Activated naive CD4-positive, alpha-beta T cell treated with anti-CD3 and anti-CD28 coated beads, Interleukin-2, amount 50 U/mL, for 24 hours (primary cell): ENCODE results near the gene ITGB3.
"Not testable (repeated sequence)": the region's sequence is repeated elsewhere in the genome, so short reads cannot be mapped to it uniquely, and the experiment has no call there.

Experiments used
- H3K27ac Mint-ChIP-seq: one replicate; pipeline ENCODE4 v1.8.0; 2021; ENCODE audit warnings: mild to moderate bottlenecking, mixed read lengths
- H3K27me3 Mint-ChIP-seq: one replicate; pipeline ENCODE4 v1.8.0; 2021; ENCODE audit warnings: mixed read lengths
- H3K36me3 Mint-ChIP-seq: one replicate; pipeline ENCODE4 v1.8.0; 2021; ENCODE audit warnings: mixed read lengths
- H3K4me1 Mint-ChIP-seq: one replicate; pipeline ENCODE4 v1.8.0; 2021; ENCODE audit warnings: mixed read lengths
- H3K4me3 Mint-ChIP-seq: one replicate; pipeline ENCODE4 v1.8.0; 2021; ENCODE audit warnings: mild to moderate bottlenecking, mixed read lengths
- H3K9me3 Mint-ChIP-seq: one replicate; pipeline ENCODE4 v1.8.0; 2021; ENCODE audit warnings: mixed read lengths

Gene ITGB3

DNA sequence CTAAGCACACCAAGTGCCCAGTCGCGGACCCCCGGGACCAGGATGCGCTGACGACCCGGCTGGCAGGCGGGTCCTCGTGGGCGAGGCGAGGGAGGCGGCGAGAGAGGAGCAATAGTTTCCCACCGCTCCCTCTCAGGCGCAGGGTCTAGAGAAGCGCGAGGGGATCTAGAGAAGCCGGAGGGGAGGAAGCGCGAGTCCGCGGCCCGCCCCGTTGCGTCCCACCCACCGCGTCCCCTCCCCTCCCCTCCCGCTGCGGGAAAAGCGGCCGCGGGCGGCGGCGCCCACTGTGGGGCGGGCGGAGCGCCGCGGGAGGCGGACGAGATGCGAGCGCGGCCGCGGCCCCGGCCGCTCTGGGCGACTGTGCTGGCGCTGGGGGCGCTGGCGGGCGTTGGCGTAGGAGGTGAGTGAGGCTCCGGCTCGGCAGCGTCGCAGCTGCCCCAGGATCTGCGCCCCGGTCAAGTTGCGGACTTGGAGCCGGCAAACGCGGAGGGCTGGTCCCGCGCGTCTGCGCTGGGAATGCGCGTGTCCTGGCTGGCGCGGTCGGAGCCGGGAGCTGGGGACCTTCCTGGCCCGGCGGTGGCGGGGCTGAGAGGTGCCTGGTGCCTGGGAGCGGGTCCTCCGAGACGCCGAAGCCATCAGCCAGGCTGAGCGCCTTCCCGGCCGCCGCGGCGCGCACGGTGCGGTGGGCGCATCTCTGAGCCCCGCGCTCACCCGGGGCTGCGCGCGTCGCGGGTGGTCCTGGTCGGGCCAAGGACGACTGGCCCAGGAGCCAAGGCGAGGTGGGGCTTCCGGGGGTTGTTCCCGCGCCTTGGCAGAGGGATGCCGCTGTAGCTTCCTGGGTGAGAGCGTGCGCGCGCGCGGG, at the start of gene ITGB3:
Gene ITGB3, plus strand, starts transcription at position 287 of the 862 bp plus-strand sequence. Its CDS starts 35 bp downstream, at position 322.
- H3K4me3 Mint-ChIP-seq: peak within 1 kb of the TSS; percentile 91
- peaks cover 39% of the 10 kb centered on the region for H3K27me3 Mint-ChIP-seq
- no peaks in the 10 kb centered on the region for H3K9me3 Mint-ChIP-seq
- H3K36me3 Mint-ChIP-seq: no peaks in the 10 kb centered on the region
- H3K4me1 Mint-ChIP-seq: peaks cover 9% of the 10 kb centered on the region
- no peak within 1 kb of the TSS for H3K27ac Mint-ChIP-seq

GRCh38 chr17:47203984-47204721, 49.5 kb upstream of the ITGB3 start:
- no peaks in the 10 kb centered on the region for H3K36me3 Mint-ChIP-seq
- peaks cover 64% of the 10 kb centered on the region for H3K4me1 Mint-ChIP-seq
- H3K9me3 Mint-ChIP-seq: no peaks in the 10 kb centered on the region
- H3K27me3 Mint-ChIP-seq: no peaks in the 10 kb centered on the region
- peak overlapping the region; percentile 70 for H3K4me3 Mint-ChIP-seq
- H3K27ac Mint-ChIP-seq: peak overlapping the region; percentile 90

GRCh38 chr17:47204722-47205418, 48.8 kb upstream of the ITGB3 start:
- Mint-ChIP-seq H3K4me3 (peak overlapping the region; percentile 70), H3K4me1 (peaks cover 62% of the 10 kb centered on the region), H3K27me3 (no peaks in the 10 kb centered on the region), H3K36me3 (no peaks in the 10 kb centered on the region), H3K9me3 (no peaks in the 10 kb centered on the region), H3K27ac (peak overlapping the region; percentile 90)

DNA sequence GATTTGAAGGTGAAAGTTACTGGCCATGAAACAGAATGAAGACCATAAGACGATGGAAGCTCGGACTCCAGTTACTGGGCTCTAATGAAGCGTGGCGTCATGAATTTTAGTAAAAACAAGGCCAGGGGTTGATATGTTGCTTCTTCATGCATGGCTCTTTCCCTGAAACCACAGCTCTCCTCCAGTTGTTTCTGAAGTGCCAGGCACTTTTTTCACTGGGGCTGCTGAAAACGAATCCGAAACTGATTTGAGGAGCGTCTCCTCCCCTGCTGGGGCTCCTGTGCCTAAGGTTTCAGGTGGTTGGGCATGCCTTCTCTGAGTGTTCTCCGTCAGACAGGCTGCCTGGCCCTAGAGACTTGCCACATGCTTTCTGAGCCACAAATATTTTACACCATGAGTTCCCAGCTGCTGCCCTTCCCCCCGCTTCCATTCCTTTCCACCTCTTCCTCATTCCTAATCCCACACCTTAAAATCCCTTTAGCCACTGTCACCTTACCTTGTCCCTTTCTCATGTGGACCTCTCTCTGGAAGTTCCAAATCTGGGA, 48.1 kb upstream of the ITGB3 start:
- peak overlapping the region; percentile 90 for H3K27ac Mint-ChIP-seq
- peak overlapping the region; percentile 70 for H3K4me3 Mint-ChIP-seq
- no peaks in the 10 kb centered on the region for H3K27me3 Mint-ChIP-seq
- H3K36me3 Mint-ChIP-seq: no peaks in the 10 kb centered on the region
- H3K4me1 Mint-ChIP-seq: peaks cover 56% of the 10 kb centered on the region
- no peaks in the 10 kb centered on the region for H3K9me3 Mint-ChIP-seq

DNA sequence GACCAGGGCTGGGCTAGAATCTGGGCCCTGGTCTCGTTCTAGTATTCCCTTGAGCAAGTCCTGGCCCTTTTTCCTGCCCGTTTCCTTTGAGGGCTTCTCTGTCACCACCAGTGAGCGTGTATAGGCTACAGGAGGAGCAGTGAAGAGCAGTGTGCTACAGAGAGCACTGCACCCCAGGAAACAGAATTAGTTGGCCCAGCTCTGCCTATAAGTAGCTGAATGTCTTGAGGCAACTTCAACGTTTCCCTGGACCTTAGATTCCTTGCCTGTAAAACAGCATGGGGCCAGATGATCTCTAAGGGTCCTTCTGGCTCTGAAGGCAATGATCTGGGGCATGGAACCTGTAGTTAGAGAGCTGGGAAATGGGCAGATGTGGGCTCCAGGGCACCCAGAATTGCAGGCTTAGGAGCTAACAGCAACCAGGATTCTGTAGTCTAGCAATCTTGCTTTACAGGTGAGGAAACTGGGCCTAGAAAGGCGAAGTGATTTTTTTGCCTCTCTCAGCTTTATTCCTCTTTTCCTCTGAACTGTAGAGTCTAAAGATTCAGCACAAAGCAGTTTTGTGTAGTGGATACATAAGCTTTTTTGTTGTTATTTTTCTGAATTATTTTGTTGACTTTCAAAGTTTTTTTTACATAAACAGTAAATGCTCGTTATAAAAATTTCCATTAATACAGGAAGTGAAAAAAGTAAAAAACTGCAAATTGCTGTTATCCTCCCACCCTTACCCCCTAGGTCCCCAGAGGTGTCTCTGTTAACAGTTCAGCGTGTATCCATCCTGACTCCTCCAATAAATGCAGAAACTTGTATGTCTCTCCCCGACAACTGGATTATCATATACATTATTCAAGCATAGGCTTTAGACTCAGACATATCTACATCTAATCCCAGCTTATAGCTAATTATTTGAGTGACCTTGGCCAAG, 46.2 kb upstream of the ITGB3 start:
- Mint-ChIP-seq H3K4me3 (no peak overlapping the region), H3K4me1 (peaks cover 50% of the 10 kb centered on the region), H3K36me3 (no peaks in the 10 kb centered on the region), H3K9me3 (no peaks in the 10 kb centered on the region), H3K27ac (peak overlapping the region; percentile 27), H3K27me3 (no peaks in the 10 kb centered on the region)

DNA sequence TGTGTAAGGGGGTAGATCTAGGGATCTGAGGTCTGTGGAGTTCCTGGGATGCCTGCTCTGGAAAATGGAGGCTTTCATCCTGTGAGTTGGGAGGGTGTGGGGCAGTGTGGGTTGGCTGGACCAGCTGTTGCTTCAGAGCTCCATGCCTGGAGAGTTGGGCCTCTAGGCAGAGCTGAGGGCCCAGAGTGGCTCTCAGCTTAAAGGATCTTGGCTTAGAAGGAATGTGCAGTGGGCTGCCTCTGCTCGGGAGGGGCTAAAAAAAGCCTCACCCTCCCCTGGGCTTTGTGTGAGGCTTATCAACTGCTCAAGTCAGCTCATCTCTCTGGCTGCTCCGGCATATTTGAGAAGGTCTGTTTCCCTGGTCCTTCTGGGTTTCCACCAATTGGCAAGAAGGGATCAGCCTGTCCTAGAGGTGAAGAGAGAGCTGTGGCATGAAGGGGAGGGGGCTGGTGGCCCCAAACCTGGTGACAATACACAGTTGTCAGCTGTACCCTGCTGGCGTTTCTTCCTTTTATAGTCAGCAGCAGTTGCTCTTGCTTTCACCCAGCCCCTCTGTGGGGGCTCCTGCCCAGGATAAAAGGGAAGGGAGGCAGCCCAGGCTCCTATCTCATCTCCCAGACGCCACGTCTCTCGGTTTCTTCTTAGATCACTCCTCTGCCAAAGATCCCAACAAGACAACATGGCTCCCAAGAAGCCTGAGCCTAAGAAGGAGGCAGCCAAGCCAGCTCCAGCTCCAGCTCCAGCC, 44.7 kb upstream of the ITGB3 start, which contains the start of gene MYL4:
Gene MYL4, plus strand, starts transcription at position 605 of the 745 bp plus-strand sequence. Its CDS starts 75 bp downstream, at position 680.
- Mint-ChIP-seq H3K27ac (no peak within 1 kb of the TSS), H3K4me1 (peaks cover 40% of the 10 kb centered on the region), H3K36me3 (no peaks in the 10 kb centered on the region), H3K4me3 (no peak within 1 kb of the TSS), H3K27me3 (no peaks in the 10 kb centered on the region), H3K9me3 (no peaks in the 10 kb centered on the region)

DNA sequence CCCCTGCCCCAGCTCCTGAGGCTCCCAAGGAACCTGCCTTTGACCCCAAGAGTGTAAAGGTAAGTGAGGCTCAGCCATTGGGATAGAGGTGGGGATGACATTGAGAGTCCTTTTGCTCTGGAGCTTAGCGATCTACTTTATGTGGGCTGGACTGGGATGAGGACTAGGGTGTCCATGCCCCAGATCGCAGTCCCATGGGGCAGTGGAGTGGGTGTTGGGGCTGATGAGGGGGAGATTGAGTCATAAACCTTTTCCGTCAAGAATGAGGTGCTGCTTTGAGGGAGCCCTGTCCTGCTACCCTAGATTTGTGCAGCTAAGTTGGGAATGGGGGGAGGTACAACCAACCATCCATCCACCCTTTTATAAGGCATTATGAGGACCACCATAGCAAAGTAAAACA, 44.1 kb upstream of the ITGB3 start:
- Mint-ChIP-seq H3K4me3 (no peak overlapping the region), H3K36me3 (no peaks in the 10 kb centered on the region)

DNA sequence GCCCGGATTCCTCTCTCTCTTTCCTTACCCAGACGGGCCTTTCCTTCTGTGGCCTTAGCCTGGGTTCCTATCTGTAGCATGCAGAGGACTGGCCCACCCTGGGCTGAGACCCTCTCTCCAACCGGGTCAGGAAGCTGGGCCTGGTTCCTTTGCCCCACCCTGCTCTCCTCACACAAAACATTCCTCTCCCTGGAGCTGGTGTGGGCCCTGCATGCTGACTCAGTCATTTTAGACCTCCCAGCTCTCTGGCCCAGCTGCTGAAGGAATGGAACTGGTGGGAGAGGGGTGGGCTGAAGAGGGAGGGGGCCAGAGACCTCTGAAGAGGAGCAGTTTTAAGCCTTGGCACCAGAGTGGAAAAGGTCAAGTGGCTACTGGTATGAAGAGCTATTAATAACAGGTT, 43.5 kb upstream of the ITGB3 start:
- Mint-ChIP-seq H3K4me3 (no peak overlapping the region), H3K27ac (no peak overlapping the region), H3K4me1 (peaks cover 29% of the 10 kb centered on the region), H3K36me3 (no peaks in the 10 kb centered on the region), H3K27me3 (no peaks in the 10 kb centered on the region), H3K9me3 (no peaks in the 10 kb centered on the region)

More for the DNA sequence above, 44.1 kb upstream of the ITGB3 start:
- H3K27ac Mint-ChIP-seq: no peak overlapping the region
- peaks cover 35% of the 10 kb centered on the region for H3K4me1 Mint-ChIP-seq
- H3K9me3 Mint-ChIP-seq: no peaks in the 10 kb centered on the region
- no peaks in the 10 kb centered on the region for H3K27me3 Mint-ChIP-seq

DNA sequence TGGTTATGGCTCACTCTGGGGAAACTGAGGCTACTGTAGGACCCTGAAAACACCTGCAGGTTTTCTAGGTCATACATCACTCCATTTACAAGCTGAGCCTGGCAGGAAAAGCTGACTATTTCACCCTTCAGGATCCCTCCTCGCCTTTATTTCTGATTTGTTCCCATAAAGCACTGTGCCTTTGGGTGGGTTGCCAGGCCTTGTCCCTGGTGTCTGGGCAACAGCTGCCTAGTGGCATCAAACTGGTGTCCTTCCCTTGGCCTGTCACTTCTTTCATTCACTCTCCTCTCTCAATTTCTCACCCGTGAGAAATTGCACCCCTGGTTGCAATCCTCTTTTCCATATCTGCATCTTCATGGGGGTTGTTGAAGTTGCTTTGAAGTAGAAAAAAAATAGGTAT, 42.8 kb upstream of the ITGB3 start:
- Mint-ChIP-seq H3K4me3 (no peak overlapping the region), H3K36me3 (no peaks in the 10 kb centered on the region), H3K27me3 (no peaks in the 10 kb centered on the region), H3K4me1 (peaks cover 22% of the 10 kb centered on the region), H3K9me3 (no peaks in the 10 kb centered on the region), H3K27ac (no peak overlapping the region)

- no peaks in the 10 kb centered on the region for H3K36me3 Mint-ChIP-seq
- H3K4me3 Mint-ChIP-seq: no peak overlapping the region
- H3K27ac Mint-ChIP-seq: peak overlapping the region; percentile 19
- H3K27me3 Mint-ChIP-seq: no peaks in the 10 kb centered on the region
- H3K9me3 Mint-ChIP-seq: no peaks in the 10 kb centered on the region
- peaks cover 14% of the 10 kb centered on the region for H3K4me1 Mint-ChIP-seq
These were observed 41.2 kb upstream of the ITGB3 start for GRCh38 chr17:47212458-47212857.

DNA sequence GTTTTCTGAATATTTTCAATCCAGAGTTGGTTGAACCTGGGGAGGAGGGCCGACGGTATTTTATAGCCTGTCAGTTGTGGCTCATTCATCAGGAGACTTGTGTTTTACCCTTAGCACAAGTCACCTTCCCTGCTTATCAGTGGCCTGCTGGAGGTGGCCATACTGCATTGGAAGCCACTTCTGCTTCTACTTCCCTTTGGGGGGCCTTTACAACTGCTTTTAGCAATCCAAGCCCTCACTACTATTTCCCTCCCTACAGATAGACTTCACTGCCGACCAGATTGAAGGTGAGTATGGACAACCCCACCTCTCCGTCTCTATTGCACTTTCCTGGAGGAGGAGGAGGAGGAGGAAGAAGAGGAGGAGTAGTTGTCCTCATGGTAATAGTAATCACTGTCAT, 40.1 kb upstream of the ITGB3 start:
- H3K4me1 Mint-ChIP-seq: peaks cover 10% of the 10 kb centered on the region
- H3K4me3 Mint-ChIP-seq: no peak overlapping the region
- H3K27ac Mint-ChIP-seq: no peak overlapping the region
- no peaks in the 10 kb centered on the region for H3K36me3 Mint-ChIP-seq
- H3K9me3 Mint-ChIP-seq: no peaks in the 10 kb centered on the region
- no peaks in the 10 kb centered on the region for H3K27me3 Mint-ChIP-seq

DNA sequence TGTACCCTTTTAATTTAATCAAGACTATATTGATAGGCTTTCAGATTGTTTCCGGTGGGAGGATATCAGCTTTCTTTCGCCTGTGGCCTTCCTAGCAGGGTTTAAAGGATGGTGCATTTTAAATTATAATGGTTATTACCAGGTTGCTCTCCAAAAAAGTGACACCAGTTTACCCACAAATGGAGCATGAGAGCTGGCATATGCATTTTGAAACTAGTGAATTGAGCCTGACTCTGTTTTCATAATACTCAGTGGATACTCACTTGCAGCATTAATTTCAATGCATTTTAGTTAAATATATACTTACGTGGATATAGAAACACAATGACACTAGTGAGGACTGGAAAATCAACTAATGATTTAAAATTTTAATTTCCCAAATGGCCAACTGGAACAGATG, 38.7 kb upstream of the ITGB3 start:
- Mint-ChIP-seq H3K4me3 (no peak overlapping the region), H3K9me3 (no peaks in the 10 kb centered on the region), H3K36me3 (no peaks in the 10 kb centered on the region), H3K27ac (no peak overlapping the region), H3K4me1 (peaks cover 21% of the 10 kb centered on the region), H3K27me3 (no peaks in the 10 kb centered on the region)

DNA sequence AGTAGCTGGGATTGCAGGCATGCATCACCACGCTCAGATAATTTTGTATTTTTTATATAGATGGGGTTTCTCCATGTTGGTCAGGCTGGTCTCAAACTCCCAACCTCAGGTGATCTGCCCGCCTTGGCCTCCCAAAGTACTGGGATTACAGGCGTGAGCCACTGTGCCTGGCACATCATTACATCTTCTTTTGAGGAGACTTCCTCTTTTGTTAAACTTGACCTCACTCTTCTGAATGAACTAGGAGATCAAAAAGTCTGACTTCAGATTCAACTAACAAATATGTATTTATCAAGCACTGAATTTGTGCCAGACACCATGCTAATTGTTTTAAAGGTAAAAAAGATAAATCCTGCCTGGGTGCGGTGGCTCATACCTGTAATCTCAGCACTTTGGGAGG, 36.8 kb upstream of the ITGB3 start:
- not testable (repeated sequence) for H3K27me3 Mint-ChIP-seq, H3K9me3 Mint-ChIP-seq, H3K36me3 Mint-ChIP-seq, H3K4me3 Mint-ChIP-seq
- Mint-ChIP-seq H3K4me1 (peaks cover 35% of the 10 kb centered on the region), H3K27ac (peak overlapping the region; percentile 30)

DNA sequence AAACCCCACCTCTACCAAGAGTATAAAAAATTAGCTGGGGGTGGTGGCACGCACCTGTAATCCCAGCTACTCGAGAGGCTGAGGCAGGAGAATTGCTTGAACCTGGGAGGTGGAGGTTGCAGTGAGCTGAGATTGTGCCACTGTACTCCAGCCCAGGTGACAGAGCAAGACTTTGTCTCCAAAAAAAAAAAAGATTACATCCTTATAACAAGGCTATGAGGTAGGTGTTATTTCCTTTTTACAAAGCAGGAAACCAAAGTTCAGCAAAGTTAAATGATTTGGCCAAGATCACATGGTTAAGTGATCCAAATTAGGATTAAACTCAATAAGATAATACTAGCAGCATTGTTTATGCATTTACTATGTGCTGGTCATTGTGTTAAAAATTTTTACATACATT, 36.3 kb upstream of the ITGB3 start:
- not testable (repeated sequence) for H3K4me3 Mint-ChIP-seq, H3K9me3 Mint-ChIP-seq, H3K27ac Mint-ChIP-seq, H3K36me3 Mint-ChIP-seq, H3K27me3 Mint-ChIP-seq
- peaks cover 35% of the 10 kb centered on the region for H3K4me1 Mint-ChIP-seq
